Measurements from ENCODE around the gene LIF.

Gene LIF

DNA sequence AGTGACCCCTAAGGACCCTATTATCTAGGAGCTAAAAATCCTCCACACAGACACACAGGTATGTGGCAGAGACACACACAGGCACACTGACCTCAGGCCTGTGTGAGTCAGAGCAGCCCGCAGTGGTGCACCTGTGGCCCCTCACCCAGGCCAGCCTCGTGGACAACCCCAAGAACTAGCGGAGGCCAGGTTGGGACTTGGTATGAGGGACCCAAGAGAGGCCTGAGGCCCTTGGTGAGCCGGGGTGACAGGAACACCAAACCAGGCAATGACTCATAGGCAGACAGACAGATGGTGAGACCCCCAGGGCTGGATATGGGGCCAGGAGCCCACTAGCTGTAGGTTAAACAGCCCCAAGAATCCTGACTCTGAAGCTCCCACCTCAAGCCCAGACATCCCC is 36.8 kb upstream of the LIF start:
- H3K9me3 ChIP-seq (ENCODE audit: insufficient read depth, low read depth, low read length): no peaks in the 10 kb centered on the region
- no peak overlapping the region for H3K27ac ChIP-seq (ENCODE audit: low read depth, low read length)
- H3K4me1 ChIP-seq (ENCODE audit: insufficient read depth, low read length): no peaks in the 10 kb centered on the region; the same call in 1 of the 2 replicates
- no peaks in the 10 kb centered on the region; the same call in 1 of the 2 replicates for H3K27me3 ChIP-seq (ENCODE audit: insufficient read depth, low read length)
- H3K36me3 ChIP-seq (ENCODE audit: insufficient read depth, low read length): no peaks in the 10 kb centered on the region
- WGBS: 90% methylated on average over 4 of the region's 4 CpGs
- no peak overlapping the region for H3K4me3 ChIP-seq (ENCODE audit: low read length)
- no peak overlapping the region for H3K9ac ChIP-seq (ENCODE audit: low read depth, low read length)

GRCh38 chr22:30282616-30283046 is 36.1 kb upstream of the LIF start:
- H3K4me1 ChIP-seq (ENCODE audit: insufficient read depth, low read length): peaks cover 4% of the 10 kb centered on the region; the same call in 1 of the 2 replicates
- H3K27ac ChIP-seq (ENCODE audit: low read depth, low read length): no peak overlapping the region
- no peaks in the 10 kb centered on the region for H3K9me3 ChIP-seq (ENCODE audit: insufficient read depth, low read depth, low read length)
- no peak overlapping the region for H3K9ac ChIP-seq (ENCODE audit: low read depth, low read length)
- H3K27me3 ChIP-seq (ENCODE audit: insufficient read depth, low read length): no peaks in the 10 kb centered on the region
- no peaks in the 10 kb centered on the region for H3K36me3 ChIP-seq (ENCODE audit: insufficient read depth, low read length)
- 84% methylated on average over 6 of the region's 7 CpGs for WGBS
- H3K4me3 ChIP-seq (ENCODE audit: low read length): no peak overlapping the region

DNA sequence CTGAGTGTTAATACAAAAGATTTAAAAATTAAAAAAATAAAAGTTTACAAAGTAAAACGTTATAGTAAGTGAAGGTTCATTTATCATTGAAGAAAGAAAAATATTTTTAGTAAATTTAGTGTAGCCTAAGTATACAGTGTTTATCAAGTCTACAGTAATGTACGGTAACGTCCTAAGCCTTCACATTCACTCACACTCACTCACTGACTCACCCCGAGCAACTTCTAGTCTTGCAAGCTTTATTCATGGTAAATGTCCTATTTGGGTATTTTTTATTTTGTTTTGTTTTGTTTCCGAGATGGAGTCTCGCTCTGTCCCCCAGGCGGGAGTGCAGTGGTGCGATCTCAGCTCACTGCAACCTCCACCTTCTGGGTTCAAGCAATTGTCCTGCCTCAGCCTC is 33.9 kb upstream of the LIF start:
- no peaks in the 10 kb centered on the region for H3K27me3 ChIP-seq (ENCODE audit: insufficient read depth, low read length)
- H3K4me1 ChIP-seq (ENCODE audit: insufficient read depth, low read length): peaks cover 4% of the 10 kb centered on the region; the same call in 1 of the 2 replicates
- no peak overlapping the region for H3K27ac ChIP-seq (ENCODE audit: low read depth, low read length)
- 94% methylated on average over 7 of the region's 8 CpGs for WGBS
- H3K9me3 ChIP-seq (ENCODE audit: insufficient read depth, low read depth, low read length): no peaks in the 10 kb centered on the region
- no peaks in the 10 kb centered on the region for H3K36me3 ChIP-seq (ENCODE audit: insufficient read depth, low read length)
- no peak overlapping the region for H3K9ac ChIP-seq (ENCODE audit: low read depth, low read length)
- no peak overlapping the region for H3K4me3 ChIP-seq (ENCODE audit: low read length)

DNA sequence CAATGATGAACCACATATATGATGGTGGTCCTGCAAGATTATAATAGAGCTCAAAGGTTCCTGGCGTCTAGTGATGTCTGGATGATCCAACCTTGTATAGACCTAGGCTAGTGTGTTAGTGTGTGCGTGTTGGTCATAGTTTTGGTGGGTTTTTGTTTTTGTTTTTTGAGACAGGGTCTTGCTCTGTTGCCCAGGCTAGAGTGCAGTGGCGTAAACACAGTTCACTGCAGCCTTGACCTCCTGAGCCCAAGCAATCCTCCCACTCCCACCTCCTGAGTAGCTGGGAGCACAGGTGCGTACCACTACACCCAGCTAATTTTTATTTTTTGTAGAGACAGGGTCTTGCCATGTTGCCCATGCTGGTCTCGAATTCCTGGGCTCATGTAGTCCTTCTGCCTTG is 33.4 kb upstream of the LIF start:
- Histone ChIP-seq H3K4me1 (ENCODE audit: insufficient read depth, low read length) (peaks cover 4% of the 10 kb centered on the region; the same call in 1 of the 2 replicates), H3K9ac (ENCODE audit: low read depth, low read length) (no peak overlapping the region), H3K4me3 (ENCODE audit: low read length) (no peak overlapping the region), H3K36me3 (ENCODE audit: insufficient read depth, low read length) (no peaks in the 10 kb centered on the region), H3K27ac (ENCODE audit: low read depth, low read length) (no peak overlapping the region), H3K27me3 (ENCODE audit: insufficient read depth, low read length) (no peaks in the 10 kb centered on the region), H3K9me3 (ENCODE audit: insufficient read depth, low read depth, low read length) (no peaks in the 10 kb centered on the region)
- WGBS: 94% methylated on average over 5 of the region's 5 CpGs

- WGBS: 88% methylated on average over 16 of the region's 16 CpGs
- no peak overlapping the region for H3K4me3 ChIP-seq (ENCODE audit: low read length)
- H3K4me1 ChIP-seq (ENCODE audit: insufficient read depth, low read length): peaks cover 4% of the 10 kb centered on the region; the same call in 1 of the 2 replicates
Measured at GRCh38 chr22:30279046-30279788, 32.7 kb upstream of the LIF start.

GRCh38 chr22:30277547-30278344 is 31.2 kb upstream of the LIF start:
- no peaks in the 10 kb centered on the region for H3K27me3 ChIP-seq (ENCODE audit: insufficient read depth, low read length)

More at GRCh38 chr22:30279046-30279788, 32.7 kb upstream of the LIF start:
- Histone ChIP-seq H3K9ac (ENCODE audit: low read depth, low read length) (no peak overlapping the region), H3K9me3 (ENCODE audit: insufficient read depth, low read depth, low read length) (no peaks in the 10 kb centered on the region), H3K27me3 (ENCODE audit: insufficient read depth, low read length) (no peaks in the 10 kb centered on the region), H3K27ac (ENCODE audit: low read depth, low read length) (no peak overlapping the region), H3K36me3 (ENCODE audit: insufficient read depth, low read length) (no peaks in the 10 kb centered on the region)

GRCh38 chr22:30276039-30276438 is 29.5 kb upstream of the LIF start:
- WGBS: 89% methylated on average over 8 of the region's 8 CpGs
- Histone ChIP-seq H3K27ac (ENCODE audit: low read depth, low read length) (no peak overlapping the region), H3K4me3 (ENCODE audit: low read length) (no peak overlapping the region), H3K9me3 (ENCODE audit: insufficient read depth, low read depth, low read length) (no peaks in the 10 kb centered on the region), H3K4me1 (ENCODE audit: insufficient read depth, low read length) (peaks cover 4% of the 10 kb centered on the region; the same call in 1 of the 2 replicates), H3K36me3 (ENCODE audit: insufficient read depth, low read length) (no peaks in the 10 kb centered on the region), H3K27me3 (ENCODE audit: insufficient read depth, low read length) (no peaks in the 10 kb centered on the region), H3K9ac (ENCODE audit: low read depth, low read length) (no peak overlapping the region)

More at GRCh38 chr22:30277547-30278344, 31.2 kb upstream of the LIF start:
- Histone ChIP-seq H3K36me3 (ENCODE audit: insufficient read depth, low read length) (no peaks in the 10 kb centered on the region), H3K9me3 (ENCODE audit: insufficient read depth, low read depth, low read length) (no peaks in the 10 kb centered on the region), H3K4me3 (ENCODE audit: low read length) (no peak overlapping the region), H3K27ac (ENCODE audit: low read depth, low read length) (no peak overlapping the region), H3K9ac (ENCODE audit: low read depth, low read length) (no peak overlapping the region), H3K4me1 (ENCODE audit: insufficient read depth, low read length) (peaks cover 4% of the 10 kb centered on the region; the same call in 1 of the 2 replicates)
- 64% methylated on average over 14 of the region's 14 CpGs for WGBS

DNA sequence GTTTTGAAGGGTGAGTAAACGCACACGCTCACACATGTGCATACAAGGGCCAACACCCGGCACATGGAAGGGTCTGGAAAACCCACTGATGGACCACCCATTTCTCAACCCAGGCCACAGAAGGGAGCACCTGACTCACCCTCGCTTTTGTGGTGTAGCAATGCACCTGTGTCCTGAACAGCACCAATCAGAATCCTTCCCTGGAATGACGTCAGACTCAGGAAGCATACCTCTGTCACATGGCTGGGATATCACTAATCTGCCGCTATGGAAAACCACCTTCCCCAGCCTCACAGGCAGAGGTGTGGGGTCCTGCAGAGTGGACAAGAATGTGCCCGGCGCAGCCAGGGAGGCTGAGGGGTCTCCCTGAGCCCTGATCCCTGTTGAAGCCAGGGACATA is 29.1 kb upstream of the LIF start:
- Histone ChIP-seq H3K9me3 (ENCODE audit: insufficient read depth, low read depth, low read length) (no peaks in the 10 kb centered on the region), H3K27me3 (ENCODE audit: insufficient read depth, low read length) (no peaks in the 10 kb centered on the region), H3K9ac (ENCODE audit: low read depth, low read length) (no peak overlapping the region), H3K27ac (ENCODE audit: low read depth, low read length) (no peak overlapping the region), H3K4me3 (ENCODE audit: low read length) (no peak overlapping the region), H3K36me3 (ENCODE audit: insufficient read depth, low read length) (no peaks in the 10 kb centered on the region), H3K4me1 (ENCODE audit: insufficient read depth, low read length) (peaks cover 4% of the 10 kb centered on the region; the same call in 1 of the 2 replicates)
- WGBS: 85% methylated on average over 8 of the region's 8 CpGs

DNA sequence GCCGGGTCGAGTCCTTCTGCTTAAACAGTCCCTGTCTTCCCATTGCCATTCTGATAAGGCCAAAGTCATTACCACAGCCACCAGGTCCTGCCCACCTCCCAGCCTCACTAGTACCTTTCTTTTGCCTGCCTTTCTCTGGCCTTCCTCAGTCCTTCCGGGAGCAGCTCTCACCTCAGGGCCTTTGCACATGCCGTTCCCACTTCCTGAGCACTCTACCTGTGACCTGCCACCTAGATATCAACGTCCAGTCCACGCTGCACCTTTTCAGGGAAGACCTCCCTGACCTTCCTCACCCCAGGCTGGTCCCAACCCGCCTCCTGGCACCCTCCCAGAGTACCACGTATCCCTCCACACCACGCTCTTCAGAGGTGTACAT is 27.9 kb upstream of the LIF start:
- no peaks in the 10 kb centered on the region for H3K27me3 ChIP-seq (ENCODE audit: insufficient read depth, low read length)
- H3K27ac ChIP-seq (ENCODE audit: low read depth, low read length): no peak overlapping the region
- peaks cover 4% of the 10 kb centered on the region; the same call in 1 of the 2 replicates for H3K4me1 ChIP-seq (ENCODE audit: insufficient read depth, low read length)
- 88% methylated on average over 9 of the region's 9 CpGs for WGBS
- H3K4me3 ChIP-seq (ENCODE audit: low read length): no peak overlapping the region
- H3K9me3 ChIP-seq (ENCODE audit: insufficient read depth, low read depth, low read length): no peaks in the 10 kb centered on the region
- no peaks in the 10 kb centered on the region for H3K36me3 ChIP-seq (ENCODE audit: insufficient read depth, low read length)
- H3K9ac ChIP-seq (ENCODE audit: low read depth, low read length): no peak overlapping the region

GRCh38 chr22:30273711-30274436 is 27.3 kb upstream of the LIF start:
- Histone ChIP-seq H3K4me3 (ENCODE audit: low read length) (no peak overlapping the region), H3K27ac (ENCODE audit: low read depth, low read length) (no peak overlapping the region), H3K9ac (ENCODE audit: low read depth, low read length) (no peak overlapping the region), H3K27me3 (ENCODE audit: insufficient read depth, low read length) (no peaks in the 10 kb centered on the region), H3K36me3 (ENCODE audit: insufficient read depth, low read length) (no peaks in the 10 kb centered on the region), H3K9me3 (ENCODE audit: insufficient read depth, low read depth, low read length) (no peaks in the 10 kb centered on the region), H3K4me1 (ENCODE audit: insufficient read depth, low read length) (peaks cover 4% of the 10 kb centered on the region; the same call in 1 of the 2 replicates)
- 80% methylated on average over 10 of the region's 10 CpGs for WGBS
